GM18909 (cell line): ENCODE results near the gene NFATC1.

ENCODE experiments used
- ATAC-seq: cut with Tn5 transposase; IDR thresholded peaks from one replicate; pipeline ENCODE4 v1.9.1; 2021; ENCODE audit warnings: mild to moderate bottlenecking; ENCODE audit not compliant: unreplicated experiment, poor library complexity

Gene NFATC1

DNA sequence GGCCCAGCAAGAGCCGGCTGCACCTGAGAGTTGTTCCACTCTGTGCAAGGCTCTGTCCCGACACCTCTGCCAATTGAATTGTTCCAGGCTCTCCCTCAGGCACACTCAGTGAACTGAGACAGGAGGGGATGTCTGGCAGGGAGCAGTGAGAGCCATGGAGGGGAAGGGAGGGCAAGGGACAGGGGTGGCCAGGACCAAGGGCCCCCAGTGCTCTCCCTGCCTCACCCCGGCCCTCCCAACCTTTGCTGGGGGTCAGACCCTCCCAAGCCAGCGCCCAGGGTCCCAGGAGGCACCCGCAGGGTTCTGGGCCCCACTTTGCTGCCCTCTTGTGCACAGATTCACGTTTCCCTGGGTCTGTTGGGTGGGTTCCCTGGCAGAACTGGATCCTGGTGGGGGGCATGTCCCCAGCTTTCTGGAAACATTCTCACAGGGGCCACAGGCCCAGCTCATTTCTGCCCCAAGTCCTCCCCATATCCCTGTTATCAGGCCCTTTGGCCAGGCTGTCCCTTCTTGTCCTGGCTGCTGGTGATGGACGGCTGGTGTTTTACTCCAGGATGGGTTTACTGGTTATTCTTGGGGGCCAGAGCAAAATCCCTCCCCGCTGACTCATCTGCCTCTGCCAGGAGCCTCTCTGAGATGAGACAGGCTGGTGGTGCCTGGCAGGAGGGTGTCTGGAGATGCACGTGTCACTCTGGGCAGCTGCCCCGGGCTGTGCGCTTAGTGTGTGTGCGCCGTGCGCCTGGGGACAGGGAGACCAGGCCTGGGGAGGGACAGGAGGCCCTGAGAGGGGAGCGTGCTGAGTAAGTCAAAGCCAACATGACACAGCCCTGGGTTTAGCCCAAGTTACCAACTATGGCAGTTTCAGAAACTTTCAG, 147.4 kb downstream of the NFATC1 start:
- no peak for ATAC-seq

DNA sequence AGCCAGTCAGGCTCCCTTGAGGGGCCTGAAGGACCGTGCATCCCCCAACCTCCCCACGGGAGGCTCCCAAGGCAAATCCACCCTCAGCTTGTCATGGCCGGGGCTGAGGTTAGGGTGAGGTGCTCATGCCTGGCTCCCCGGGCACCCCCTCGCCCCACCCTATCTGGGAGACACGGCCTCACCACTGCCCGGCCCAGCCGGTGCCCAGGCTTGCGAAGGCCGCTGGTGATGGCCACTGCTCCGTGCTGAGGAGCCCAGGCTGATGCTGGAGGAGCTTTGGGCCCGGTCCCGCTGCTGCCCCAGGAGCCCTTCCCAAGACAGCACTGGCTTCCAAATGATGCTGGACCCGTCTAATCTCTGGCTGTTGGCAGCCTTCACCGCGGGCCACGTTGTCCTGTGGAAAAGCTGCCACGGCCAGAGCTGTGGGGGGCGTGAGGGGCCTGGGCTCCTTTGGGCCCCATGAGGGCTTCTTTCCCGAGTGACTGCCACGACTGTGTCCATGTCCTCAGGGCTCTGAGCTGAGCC, 148.2 kb downstream of the NFATC1 start:
- no peak for ATAC-seq

DNA sequence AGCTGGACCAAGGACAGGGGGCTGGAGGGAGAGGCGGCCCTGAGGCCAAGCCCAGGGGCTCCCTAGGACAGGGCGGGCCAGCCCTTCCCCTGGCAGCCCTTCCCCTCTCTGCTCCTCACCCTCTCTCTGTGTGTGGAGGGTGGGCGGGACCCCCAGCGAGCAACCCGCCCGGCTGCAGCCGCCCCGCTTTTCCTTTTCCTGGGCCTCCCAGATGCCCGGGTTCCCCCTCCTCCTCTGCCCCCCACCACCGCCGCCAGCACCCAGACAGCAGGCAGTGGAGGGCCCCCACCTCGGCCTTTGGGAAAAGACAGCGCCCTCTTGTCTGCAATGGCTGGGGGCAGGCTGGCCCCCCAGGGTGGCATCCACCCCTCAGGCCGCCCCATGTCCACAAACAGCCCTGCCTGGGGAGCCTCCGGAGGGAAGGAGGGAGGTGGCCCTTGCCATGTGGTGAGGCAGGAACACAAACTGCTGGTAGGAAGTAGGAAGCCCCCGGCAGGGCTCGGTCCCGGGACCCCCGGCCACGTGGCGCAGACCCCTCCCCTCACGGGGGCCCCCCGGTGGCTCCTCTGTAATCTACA, 148.7 kb downstream of the NFATC1 start:
- ATAC-seq, result no peak

DNA sequence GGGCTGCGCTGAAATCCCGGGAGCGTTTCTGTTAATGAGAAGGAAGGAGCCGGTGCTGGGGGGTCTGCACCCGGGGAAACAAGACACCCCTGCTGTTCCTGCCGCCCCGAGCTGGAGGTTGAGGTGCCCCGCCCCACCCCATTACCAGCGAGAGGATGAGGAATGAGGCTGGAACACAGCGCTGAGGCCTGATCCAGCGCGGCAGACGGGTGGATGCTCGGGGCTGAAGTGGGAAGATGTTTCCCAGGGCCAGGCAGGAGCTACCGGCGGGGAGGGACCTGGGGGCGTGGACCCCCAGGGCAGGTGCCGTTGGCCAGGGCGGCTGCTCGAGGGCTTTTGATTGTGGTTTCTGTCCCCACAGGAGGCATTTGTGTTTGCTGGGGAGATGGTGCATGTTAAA, 149.5 kb downstream of the NFATC1 start:
- ATAC-seq, result no peak

DNA sequence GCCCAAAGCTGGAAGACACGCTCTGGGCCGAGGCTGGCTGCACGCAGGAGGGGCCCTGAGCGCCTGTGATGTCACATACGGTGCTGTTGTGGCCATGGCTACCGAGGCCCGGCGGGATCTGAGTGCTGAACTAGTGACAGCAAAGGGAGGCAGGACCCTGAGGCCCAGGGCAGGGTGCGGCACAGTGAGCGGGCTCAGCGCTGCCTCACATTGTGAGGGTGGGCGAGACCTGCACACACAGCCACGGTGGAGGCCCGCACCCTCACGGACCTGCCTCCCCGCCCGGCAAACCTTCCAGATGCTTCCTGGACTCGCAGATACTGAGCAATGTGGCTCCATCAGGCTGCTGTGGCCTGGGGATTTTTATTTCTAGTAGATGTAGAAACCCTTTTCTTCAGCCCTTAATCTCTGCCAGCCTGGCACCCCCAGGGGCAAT, 150.0 kb downstream of the NFATC1 start:
- no peak for ATAC-seq

DNA sequence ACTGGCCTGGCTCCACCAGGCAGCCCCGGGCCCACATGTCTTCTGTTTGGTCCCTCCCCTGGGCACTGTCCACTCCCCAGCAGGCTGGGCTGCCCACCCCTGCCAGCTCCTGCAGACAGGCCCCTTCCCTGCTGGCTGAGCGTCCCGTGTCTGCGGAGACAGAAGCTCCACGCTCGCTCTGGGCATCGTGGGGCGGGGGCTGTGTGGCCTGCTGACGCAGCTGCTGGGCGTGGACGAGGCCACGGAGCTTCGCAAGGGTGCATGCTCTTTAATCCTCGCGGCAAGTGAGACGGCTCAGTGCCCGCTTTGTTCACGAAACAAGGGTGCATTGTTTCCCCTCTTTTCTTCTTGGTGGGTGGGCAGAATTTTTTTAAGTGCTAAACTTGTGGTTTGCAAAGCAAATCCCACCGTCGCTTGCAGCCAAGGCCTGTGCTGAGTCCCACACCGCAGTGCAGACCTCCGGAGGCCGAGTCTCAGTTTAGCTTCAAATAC, 151.1 kb downstream of the NFATC1 start:
- no peak for ATAC-seq

DNA sequence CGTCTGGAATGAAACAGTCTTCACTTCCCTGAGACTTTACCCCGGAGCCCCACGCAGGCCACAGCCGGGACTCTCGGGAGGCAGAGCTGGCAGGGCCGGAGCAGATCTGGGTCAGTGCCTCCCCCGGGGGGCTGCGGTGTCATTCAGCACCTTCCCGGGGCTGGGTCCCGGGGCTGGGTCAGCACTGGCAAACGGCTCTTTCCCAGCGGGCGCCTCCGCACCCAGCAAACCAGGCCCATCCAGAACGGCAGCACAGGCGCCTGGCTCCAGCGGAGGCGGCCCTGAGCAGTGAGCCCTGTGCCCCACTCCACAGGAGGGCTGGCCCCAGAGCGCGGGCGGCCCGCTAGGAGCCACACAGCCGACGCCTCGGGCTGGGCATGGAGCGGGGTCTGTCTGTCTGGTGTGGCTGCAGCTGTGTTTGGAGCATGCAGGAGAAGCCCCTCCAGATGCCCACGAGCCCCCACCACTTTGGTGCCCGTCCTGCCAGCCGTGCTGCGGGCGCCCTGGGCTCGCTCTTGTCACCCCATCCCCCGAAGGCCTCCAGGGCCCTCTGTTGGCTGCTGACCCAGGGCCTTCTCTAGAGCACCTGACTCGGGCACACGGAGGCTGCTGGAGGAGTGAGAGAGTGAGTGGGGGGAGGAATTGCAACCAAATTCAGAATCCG, 151.8 kb downstream of the NFATC1 start:
- no peak for ATAC-seq

DNA sequence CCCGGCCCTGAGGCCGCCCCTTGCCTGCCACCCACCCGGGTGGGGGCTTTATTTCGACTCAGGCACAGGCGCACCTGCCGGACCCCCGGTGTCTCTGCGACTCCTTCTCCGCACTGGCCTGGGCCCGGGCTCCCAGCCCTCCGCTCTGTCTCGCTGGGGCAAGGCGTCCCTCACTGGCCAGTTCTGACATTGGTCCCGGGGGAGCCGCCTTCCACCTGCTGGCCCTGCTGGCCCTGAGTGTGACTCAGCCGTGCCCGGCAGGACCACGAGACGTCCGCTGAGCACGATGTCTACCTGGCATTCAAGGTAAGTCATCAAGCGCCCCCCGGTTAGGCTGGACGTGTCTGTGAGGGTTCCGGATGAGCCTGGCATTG, 152.3 kb downstream of the NFATC1 start:
- ATAC-seq, result no peak

DNA sequence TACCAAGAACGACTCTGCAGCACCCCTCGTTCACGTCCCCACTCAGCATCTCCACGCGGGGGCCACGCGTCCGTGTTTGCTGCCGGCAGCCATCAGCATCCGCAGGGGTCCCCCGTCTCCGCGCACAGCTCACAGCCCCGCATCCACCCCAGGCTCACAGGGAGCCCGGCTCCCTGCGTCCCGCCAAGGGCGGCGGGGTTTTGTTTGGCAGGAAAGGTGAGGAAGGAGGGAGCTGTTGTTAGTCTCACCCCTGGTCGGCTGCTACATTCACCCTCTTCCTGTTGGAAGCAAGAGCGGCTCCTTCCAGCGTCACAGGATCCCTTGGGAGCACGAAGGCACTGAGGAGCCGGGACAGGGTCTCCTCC, 152.9 kb downstream of the NFATC1 start:
- no peak for ATAC-seq

DNA sequence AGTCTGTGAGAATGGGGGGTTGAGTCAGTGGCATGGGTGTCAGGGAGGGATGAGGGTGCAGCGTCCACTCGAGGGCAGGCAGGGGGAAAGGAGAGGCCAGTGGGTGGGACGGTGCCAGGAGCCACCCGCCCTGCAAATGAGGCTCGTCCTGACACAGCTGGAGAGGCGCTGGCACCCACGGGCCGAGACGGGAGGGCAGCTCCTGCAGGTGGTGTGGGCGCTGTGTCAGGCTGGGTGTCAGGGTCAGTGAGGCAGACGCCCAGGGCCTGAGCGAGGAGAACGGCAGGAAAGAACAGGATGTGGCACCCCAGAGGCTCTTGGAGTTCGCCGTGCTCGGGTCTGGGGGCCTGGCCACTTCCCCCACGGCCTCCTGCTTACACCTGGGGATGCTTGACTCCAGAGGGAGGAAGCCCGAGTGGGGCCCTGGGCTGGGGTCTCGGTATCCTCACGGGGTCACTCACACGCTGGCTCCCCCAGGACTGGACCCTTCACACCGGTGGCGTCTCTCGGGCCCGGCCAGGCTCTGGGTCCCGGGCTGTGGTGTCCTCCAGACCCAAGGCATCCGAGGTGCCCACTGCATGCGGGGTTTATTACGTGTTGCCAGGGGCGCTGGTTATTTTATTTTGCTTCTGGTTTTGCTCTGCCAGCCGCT, 153.4 kb downstream of the NFATC1 start:
- ATAC-seq, result no peak

DNA sequence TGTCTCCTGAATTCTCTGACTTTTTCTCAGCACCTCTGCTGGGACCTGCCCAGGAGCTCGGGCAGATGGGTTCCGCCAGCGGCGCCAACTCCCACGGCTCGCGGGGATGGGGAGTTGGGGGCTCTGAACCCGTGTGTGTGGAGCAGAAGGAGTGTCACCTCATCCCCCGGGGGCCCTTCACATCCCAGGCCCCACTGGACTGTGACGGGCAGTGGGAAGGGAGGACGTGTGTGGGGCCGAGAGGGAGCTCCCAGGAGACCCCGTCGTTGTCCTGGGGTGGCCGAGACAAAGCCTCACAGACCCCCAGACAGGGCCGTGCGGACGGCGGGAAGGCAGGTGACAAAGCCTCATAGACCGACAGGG, 153.9 kb downstream of the NFATC1 start:
- ATAC-seq, result no peak

DNA sequence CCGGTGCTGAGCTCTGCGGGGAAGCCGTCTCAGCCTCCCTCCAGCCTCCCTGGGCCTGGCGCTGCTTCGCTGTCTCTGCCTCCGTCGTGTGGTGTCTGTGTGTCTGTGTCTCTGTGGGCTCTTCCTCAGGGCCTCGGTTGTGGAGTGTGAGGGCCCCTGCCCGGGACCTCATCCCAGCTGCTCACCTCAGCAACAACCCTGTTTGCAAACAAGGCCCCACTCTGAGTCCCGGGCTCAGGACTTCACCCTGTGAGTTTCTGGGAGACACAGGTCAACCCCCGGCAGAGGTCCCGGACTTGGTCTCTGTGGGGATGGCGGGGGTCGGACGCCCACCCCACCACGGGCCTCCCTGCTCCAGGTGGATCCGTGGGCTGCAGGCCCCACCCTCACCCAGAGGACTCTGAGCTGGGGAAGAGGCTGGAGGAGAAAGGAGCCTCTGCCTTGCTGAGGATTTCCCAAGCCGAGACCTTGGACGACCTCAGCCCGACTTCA, 156.5 kb downstream of the NFATC1 start:
- ATAC-seq, result no peak

DNA sequence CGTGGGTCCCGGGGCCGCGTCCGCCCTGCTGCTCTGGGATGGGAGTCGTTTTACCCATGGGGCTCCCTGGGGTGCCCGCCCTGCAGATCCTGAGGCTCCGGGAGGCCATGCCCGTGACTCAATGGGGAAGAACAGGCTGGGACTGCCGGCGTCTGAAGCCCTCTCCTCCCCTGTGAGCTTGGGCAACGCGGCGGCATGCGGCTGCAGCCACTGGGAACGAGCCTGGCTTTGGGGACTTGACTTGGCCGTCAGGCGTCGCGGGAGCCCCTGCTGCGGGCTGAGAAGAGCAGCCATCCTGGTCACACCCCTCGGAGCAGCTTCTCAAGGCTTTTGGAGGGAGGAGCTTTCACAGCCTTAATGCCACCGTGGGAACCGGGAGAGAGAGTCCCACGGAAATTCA, 157.0 kb downstream of the NFATC1 start:
- no peak for ATAC-seq

DNA sequence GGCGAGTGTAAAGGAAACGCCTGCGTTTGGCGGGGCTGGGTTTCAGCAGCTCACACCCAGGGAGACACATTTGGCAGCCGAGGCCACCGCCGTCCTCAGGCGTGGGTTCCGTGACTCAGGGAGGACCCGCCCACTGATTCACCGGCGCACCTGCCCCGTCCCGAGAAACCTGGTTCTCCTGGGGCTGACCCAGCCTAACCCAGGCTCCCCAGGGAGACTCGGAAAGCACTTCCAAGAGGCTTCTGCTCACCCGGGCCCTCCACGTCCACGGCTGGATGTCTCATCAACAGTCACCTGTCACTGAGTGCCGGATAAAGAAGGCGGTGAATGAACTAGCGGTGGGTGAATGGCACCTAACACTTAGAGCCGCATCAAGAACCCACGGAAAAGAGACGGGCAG, 157.4 kb downstream of the NFATC1 start:
- ATAC-seq, result no peak

DNA sequence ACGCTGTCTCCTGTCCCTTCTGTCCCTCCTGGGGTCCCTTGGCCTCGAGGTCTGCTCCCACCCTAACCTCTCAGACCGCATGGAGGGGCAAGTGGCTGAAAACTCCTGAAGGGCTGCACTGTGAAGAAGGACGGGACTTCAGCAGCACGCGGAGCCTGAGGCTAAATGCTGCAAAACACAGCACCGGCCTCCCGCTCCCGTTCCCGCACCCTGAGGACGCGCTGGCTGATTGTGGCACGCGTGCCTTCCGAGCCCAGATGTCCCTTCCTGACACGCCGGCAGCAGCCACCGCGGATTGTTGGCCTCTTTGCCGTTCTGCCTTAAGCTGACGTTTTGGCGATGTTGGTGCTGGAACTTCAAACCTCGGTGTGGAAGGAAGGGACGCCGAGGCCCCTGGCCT, 158.0 kb downstream of the NFATC1 start:
- ATAC-seq, result no peak

DNA sequence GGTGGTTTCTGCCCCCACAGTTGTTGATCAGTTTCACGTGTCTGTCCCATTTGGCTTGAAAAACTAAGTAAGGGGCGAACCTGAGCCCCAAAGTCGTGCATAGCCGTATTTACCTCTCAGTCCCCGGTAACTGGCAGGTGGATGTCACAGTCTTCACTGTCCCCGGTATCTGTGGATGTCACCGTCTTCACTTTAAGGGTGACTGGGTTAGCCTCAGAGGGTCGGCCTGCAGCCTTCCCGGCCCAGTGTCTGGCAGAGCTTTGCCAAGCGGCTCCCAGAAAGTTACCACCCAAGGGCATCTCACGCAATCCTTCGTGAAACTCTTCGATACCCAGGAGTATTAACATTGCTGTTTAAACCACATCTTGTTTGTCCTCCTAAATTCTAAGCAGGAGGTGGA, 158.6 kb downstream of the NFATC1 start:
- no peak for ATAC-seq

DNA sequence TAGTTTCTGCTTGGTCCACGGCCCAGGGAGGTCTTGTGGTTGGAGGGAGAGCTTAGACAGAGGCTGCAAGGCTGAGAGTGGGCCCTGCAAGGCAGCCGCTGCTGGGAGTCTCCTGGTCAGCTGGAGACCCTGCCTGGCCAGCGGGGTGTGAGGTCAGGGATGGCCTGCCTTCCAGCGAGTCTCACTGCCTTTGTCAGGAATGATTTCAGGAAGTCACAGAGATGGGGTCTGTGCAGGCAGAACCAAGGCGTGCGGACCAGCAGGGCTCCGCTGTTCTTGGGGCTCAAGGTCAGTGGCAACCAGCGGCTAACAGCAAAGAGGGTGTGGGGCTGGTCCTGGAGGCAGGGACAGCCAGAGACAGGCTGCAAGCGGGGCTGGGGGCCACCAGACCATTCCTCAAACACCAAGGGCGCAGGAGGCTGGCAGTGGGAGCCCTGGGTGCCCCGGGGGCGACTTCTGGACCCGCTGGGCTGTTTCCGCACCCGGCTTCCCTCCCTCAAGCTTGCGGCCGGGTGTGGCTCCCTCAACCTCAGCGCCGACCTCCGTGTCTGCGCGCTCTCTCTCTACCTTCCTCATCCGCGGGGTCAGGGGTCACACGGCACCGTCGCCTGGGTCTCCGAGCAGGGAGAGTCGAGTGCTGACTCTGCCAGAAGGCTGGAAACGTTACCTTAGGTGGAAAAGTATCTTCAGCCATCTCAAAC, 159.4 kb downstream of the NFATC1 start:
- ATAC-seq, result no peak

DNA sequence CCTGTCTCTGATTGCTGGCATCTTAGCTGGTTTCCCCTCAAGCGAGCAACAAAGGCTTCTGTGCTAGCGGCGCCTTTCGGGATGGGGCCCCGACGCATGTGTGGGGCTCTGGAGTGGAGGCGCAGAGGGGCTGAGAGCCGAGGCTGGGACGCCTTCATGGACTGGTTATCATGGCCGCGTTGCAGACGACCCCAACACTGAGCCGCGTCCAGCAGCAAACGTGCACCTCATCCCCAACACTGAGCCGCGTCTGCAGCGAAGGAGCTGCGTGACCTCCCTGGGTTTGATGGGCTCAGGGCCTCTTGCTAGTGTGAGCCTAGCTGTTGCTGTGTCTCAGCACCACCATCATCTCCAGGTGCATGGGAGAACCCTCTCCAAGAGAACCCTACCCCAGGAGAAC, 160.2 kb downstream of the NFATC1 start:
- no peak for ATAC-seq

DNA sequence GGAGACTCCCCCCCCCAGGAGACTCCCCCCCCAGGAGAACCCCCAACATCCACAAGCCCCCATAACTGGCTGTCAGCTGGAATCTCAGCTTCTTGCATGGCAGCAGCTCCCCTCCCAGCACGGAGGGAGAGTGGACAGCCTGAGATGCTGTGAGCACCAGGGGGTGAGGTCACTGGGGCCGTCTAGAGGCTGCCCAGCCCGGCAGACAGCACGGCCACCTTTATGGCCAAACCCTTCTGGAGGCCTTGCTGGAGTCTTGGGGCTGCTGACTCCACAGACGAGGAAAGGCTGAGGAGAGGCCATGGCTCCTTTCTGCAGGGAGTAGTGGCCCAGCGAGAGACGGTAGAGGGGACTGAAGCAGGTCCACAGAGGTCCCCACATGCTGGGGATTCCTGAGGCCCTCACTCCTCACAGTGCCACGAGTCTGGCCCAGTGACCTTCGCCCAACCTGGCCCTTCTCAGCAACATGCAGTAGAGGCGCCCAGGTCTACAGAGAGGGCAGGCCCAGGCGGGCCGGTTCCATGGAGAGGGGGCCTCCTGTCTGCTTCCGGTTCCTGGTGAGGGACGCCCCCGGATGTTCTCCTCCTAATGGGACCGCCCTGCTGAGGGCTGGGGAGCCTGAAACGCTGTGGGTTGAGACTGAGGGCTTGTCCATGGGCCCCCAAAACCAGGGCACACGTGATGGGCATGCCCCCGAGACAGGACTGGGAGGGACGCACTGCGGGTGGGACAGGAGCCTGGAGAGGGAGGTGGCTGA, 161.3 kb downstream of the NFATC1 start:
- ATAC-seq, result no peak
